Muscle of leg (tissue), 11 donors: ENCODE results near the gene MOAP1. TPM values are rescaled to one million over a fixed set of nuclear protein-coding genes. Genes with fewer than 3 reads are reported as not detected.
"Not testable (repeated sequence)": the region's sequence is repeated elsewhere in the genome, so short reads cannot be mapped to it uniquely, and the experiment has no call there.

Experiments
- DNase-seq: peaks from one replicate; pipeline ENCODE4 v3.0.0; 2013
- H3K27ac ChIP-seq: one replicate; pipeline ENCODE4 v1.5.1; 2013; ENCODE audit warnings: mild to moderate bottlenecking, low read length, control low read depth
- H3K27me3 ChIP-seq: one replicate; pipeline ENCODE4 v1.6.1; 2013; ENCODE audit warnings: low read length; ENCODE audit not compliant: control insufficient read depth, insufficient read depth
- H3K36me3 ChIP-seq: one replicate; pipeline ENCODE4 v1.6.1; 2013; ENCODE audit warnings: low read length; ENCODE audit not compliant: control insufficient read depth, insufficient read depth
- H3K4me1 ChIP-seq: one replicate; pipeline ENCODE4 v1.6.1; 2013; ENCODE audit warnings: low read length; ENCODE audit not compliant: control insufficient read depth, insufficient read depth
- H3K4me3 ChIP-seq: one replicate; pipeline ENCODE4 v1.5.1; 2013; ENCODE audit warnings: low read length, control low read depth
- H3K9me3 ChIP-seq: replicated peaks from 2 replicates; pipeline ENCODE4 v1.6.1; 2013; ENCODE audit warnings: low read depth, low read length; ENCODE audit not compliant: control insufficient read depth
- WGBS: methylation state at CpG from one replicate; pipeline ENCODE4 v1.1.5; 2013; ENCODE audit warnings: missing lambda C conversion rate; ENCODE audit not compliant: insufficient coverage; 5-methylcytosine and 5-hydroxymethylcytosine counted together
- polyA plus RNA-seq, 8 donors: library from polyadenylated mRNA; unstranded; fragments of 120-200 nt; gene quantifications; one replicate each; pipeline versions ENCODE4 v1.2.1 to v1.2.3, GENCODE V29; 2013; ENCODE audit warnings: inconsistent platforms in 1 of 8, low replicate concordance in 1 of 8; ENCODE audit not compliant: insufficient read length in 8 of 8, insufficient read depth in 1 of 8
- total RNA-seq: library from RNA; stranded (reverse); fragments of 120-200 nt; gene quantifications from one replicate; pipeline ENCODE4 v1.2.4, GENCODE V29; 2013

Gene MOAP1
- total and polyA plus RNA-seq, 9 donors: 21.0 to 27.0 (median 22.8) TPM

DNA sequence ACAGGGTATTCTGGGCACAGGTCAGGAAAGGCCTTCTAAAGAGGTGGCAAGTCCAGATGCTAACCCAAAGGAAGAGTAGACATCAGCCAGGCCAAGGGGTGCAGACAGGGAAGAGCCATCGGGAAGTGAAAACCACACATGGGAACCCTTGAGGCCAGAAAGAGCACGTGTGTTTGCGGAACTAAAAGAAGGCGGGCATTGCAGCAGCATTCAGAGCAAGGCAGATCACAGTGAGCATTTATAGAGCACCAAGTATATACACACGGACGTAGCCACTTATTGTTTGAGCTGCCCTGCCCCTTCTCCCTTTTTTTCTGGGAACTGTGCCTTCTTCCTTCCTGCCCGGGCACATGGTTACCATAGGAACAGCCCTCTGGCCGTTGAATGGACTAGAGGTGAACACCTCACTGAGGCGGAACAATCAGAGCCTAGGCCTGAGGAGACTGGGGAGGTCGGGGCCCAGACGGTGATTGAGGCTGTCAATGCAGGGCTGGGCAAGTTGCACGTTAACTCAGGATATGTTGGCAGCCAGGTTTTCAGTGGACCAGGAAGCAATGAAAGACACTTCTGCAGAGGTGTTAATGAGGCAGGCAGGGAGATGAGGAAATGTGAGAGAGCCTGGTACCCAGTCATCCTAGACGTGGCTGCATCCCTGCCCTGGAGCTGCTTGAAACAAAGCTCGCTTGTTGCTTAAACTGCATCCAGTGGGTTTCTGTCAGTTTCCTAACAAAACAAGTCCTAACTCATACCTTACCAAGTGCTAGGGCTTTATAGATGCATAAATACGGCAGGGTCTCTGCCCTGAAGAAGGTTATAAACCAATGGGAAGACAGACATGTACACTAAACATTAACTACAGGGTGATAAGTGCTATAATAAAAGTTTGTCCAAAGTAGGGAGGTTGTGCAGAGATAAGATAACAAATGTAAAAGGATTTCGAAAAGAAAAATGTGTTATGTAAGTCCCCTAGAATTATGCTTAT, 34.2 kb downstream of the MOAP1 start:
- H3K4me1 ChIP-seq: no peaks in the 10 kb centered on the region
- 51% methylated on average over 14 of the region's 16 CpGs for WGBS

DNA sequence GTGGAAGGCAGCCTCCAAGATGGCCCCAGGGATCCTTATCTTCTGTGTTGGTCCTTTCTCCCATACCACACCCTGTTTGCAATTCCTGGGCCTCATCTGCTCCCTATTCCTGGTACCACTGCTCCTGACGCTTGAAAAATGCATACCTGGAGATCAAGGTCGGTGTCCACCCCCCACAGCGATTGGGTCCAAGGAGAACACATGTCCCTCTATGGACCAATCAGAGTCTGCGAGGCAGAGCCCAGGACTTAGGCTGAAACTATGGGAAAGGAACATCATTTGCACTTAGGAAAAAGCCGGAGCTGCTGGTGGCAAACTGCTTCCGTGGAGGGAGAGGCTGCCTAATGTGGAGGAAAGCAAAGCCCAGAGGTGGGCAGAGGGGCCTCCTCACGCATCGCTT, 35.7 kb downstream of the MOAP1 start:
- Histone ChIP-seq H3K36me3 (no peaks in the 10 kb centered on the region), H3K27ac (no peak overlapping the region)
- WGBS: 89% methylated on average over 7 of the region's 8 CpGs

More for the DNA sequence above, 34.2 kb downstream of the MOAP1 start:
- peaks cover 5% of the 10 kb centered on the region for H3K27me3 ChIP-seq
- H3K36me3 ChIP-seq: no peaks in the 10 kb centered on the region
- no peaks in the 10 kb centered on the region for H3K9me3 ChIP-seq
- no peak overlapping the region for H3K27ac ChIP-seq
- peak; percentile 39 for DNase-seq
- no peak overlapping the region for H3K4me3 ChIP-seq

DNA sequence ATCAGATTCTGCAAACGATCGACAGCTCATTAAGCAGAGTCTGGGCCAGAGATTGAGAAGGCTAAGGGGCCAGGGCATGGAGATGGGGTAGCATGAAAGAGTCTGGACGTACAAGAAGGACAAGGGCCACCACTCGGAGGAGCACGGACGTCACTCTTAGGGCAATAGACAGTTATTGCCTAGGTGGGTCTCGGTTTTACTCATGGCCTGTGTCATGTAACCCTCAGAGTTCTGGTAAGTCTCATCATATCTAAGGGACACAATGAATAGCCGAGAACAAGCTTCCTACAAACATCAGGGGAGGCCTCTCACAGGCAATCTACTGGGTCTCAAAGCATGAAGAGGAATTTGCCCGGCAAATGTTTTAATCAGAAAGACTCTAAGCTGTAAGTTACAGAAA, 38.6 kb downstream of the MOAP1 start:
- H3K36me3 ChIP-seq: no peaks in the 10 kb centered on the region
- no peaks in the 10 kb centered on the region for H3K9me3 ChIP-seq
- H3K27ac ChIP-seq: no peak overlapping the region
- no peak for DNase-seq
- WGBS: 72% methylated on average over 8 of the region's 9 CpGs
- H3K27me3 ChIP-seq: peaks cover 5% of the 10 kb centered on the region
- H3K4me1 ChIP-seq: no peaks in the 10 kb centered on the region
- H3K4me3 ChIP-seq: no peak overlapping the region

More for the DNA sequence above, 35.7 kb downstream of the MOAP1 start:
- Histone ChIP-seq H3K4me1 (no peaks in the 10 kb centered on the region), H3K9me3 (no peaks in the 10 kb centered on the region), H3K27me3 (peaks cover 5% of the 10 kb centered on the region), H3K4me3 (no peak overlapping the region)
- DNase-seq: no peak

DNA sequence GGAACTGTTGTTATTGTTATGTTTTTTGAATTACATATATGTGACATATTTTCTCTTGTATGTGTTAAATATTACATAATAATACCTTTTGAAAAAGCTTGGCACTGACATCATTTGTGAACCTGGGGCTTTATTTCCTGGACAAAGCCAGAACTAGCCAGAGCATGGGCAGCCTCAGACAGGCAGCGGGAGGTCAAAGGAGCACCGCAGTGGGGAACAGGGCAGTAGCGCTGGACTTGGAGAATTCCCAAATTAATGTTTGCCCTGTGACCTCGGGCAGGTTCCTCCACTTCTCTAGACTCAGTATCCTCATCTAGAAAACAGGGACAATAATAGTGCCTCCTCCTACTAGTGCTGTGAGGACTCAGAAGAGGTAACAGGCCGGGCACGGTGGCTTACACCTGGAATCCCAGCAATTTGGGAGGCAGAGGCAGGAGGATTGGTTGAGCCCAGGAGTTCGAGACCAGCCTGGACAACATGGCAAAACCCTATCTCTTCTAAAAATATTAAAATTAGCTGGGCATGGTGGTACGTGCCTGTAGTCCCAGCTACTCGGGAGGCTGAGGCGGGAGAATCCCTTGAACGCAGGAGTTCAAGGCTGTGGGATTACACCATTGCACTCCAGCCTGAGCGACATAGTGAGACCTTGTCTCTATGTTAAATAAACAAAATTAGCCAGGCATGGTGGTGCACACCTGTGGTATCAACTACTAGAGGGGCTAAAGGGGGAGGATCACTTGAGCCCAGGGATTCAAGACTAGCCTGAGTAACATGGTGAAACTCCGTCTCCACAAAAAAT, 41.6 kb downstream of the MOAP1 start:
- Histone ChIP-seq H3K9me3 (no peaks in the 10 kb centered on the region), H3K4me3 (no peak overlapping the region), H3K4me1 (peaks cover under 1% of the 10 kb centered on the region), H3K27ac (no peak overlapping the region), H3K27me3 (no peaks in the 10 kb centered on the region), H3K36me3 (no peaks in the 10 kb centered on the region)
- 87% methylated on average over 8 of the region's 13 CpGs for WGBS
- DNase-seq: no peak

DNA sequence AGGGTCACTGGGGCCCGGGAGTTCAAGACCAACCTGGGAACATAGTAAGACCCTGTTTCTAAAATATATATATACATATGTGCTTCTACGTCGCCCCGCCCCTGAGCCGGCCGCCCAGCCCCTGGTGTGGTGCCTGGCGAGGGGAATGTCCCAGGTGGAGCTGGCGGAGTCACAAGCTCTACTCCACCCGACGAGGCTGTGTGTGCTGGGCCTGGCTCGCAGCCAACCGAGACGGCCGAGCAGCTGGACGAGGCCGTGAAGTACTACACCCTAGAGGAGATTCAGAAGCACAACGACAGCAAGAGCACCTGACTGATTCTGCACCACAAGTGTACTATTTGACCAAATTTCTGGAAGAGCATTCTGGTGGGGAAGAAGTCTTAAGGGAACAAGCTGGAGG, 46.8 kb downstream of the MOAP1 start:
- WGBS: no CpG with 5 or more reads among the region's 17 CpGs
- Histone ChIP-seq H3K27me3 (no peaks in the 10 kb centered on the region), H3K4me3 (no peak overlapping the region), H3K36me3 (no peaks in the 10 kb centered on the region), H3K4me1 (peaks cover 4% of the 10 kb centered on the region), H3K9me3 (no peaks in the 10 kb centered on the region), H3K27ac (no peak overlapping the region)
- DNase-seq: peak; percentile 44

DNA sequence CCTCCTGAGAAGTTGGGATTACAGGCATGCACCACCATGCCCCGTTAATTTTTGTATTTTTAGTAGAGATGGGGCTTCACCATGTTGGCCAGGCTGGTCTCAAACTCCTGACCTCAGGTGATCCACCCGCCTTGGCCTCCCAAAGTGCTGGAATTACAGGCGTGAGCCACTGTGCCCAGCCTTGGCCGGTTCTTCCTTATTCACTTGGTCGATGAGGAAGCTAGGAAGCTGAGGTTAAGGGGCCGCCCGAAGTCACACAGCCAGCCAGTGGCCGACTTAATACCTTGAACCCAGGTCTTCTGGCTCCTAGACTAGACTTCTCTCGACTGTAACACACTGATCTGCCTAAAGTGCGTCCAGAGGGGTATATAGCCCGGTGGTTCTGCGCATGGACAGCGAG, 48.2 kb downstream of the MOAP1 start:
- not testable (repeated sequence) for H3K4me3 ChIP-seq, H3K27me3 ChIP-seq, DNase-seq, H3K27ac ChIP-seq, H3K9me3 ChIP-seq, H3K36me3 ChIP-seq, H3K4me1 ChIP-seq
- 84% methylated on average over 12 of the region's 13 CpGs for WGBS

DNA sequence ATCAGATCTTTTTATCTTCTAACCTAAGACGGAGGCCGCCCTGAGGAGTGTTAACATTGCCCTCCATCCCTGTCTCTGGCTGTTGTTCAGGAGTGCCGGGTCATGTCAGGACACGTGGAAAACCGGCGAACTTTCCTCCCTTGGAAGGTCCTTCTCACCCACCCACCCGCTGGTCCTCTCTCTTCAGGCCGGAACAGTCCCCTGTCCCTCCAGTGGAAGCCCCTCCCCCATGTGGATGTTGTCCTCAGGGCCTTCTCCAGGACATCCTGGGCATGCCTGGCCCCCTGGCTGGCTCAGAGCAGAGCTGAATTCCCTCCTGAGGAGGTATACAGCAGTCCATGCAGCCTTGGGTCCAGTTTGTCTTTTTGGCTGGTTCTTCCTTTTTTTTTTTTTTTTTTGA, 48.7 kb downstream of the MOAP1 start:
- Histone ChIP-seq H3K27me3 (no peaks in the 10 kb centered on the region), H3K36me3 (no peaks in the 10 kb centered on the region), H3K4me1 (peaks cover 4% of the 10 kb centered on the region), H3K4me3 (no peak overlapping the region), H3K27ac (no peak overlapping the region), H3K9me3 (no peaks in the 10 kb centered on the region)
- WGBS: 71% methylated on average over 8 of the region's 8 CpGs
- no peak for DNase-seq

DNA sequence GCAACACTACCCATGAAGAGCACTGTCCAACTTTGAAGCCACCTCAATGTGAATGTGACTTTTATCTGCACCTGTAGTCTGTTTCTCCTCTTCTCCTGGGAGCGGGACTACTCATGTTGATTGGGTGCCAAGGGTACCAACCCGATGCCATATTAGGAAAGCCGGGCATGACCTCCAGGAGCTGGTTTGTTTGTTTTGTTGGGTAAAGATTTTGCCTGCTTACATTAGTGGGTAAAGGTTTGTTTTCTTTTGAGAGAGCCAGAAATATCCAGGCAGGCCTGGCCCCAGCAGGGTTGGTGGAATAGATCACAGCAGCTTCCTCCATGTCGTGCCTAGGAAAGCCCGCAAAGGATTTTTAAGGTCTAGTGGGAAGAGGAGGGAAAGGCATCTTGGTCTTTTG, 49.3 kb downstream of the MOAP1 start:
- Histone ChIP-seq H3K27ac (no peak overlapping the region), H3K36me3 (no peaks in the 10 kb centered on the region), H3K4me1 (peaks cover 4% of the 10 kb centered on the region), H3K9me3 (no peaks in the 10 kb centered on the region), H3K27me3 (no peaks in the 10 kb centered on the region), H3K4me3 (no peak overlapping the region)
- 85% methylated on average over 3 of the region's 5 CpGs for WGBS
- DNase-seq: no peak

DNA sequence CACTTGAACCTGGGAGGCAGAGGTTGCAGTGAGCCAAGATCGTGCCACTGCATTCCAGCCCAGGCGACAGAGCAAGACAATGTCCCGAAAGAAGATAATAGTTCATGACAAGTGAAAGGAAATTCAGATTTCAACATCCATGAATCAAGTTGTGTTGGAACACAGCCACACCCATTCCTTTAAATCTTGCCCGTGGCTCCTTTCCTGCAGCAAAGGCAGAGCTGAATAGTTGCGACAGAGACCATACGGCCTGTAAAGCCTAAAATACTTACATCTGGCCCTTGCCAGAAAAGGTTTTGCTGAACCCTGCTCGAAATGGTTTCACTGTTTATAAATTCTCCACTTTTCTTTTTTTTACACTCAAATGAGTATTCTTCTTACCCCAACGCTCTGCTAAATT, 51.2 kb downstream of the MOAP1 start:
- H3K27me3 ChIP-seq: no peaks in the 10 kb centered on the region
- 54% methylated on average over 4 of the region's 8 CpGs for WGBS
- H3K4me1 ChIP-seq: peaks cover 14% of the 10 kb centered on the region
- no peak overlapping the region for H3K27ac ChIP-seq
- DNase-seq: no peak
- no peaks in the 10 kb centered on the region for H3K9me3 ChIP-seq
- H3K4me3 ChIP-seq: no peak overlapping the region
- no peaks in the 10 kb centered on the region for H3K36me3 ChIP-seq

DNA sequence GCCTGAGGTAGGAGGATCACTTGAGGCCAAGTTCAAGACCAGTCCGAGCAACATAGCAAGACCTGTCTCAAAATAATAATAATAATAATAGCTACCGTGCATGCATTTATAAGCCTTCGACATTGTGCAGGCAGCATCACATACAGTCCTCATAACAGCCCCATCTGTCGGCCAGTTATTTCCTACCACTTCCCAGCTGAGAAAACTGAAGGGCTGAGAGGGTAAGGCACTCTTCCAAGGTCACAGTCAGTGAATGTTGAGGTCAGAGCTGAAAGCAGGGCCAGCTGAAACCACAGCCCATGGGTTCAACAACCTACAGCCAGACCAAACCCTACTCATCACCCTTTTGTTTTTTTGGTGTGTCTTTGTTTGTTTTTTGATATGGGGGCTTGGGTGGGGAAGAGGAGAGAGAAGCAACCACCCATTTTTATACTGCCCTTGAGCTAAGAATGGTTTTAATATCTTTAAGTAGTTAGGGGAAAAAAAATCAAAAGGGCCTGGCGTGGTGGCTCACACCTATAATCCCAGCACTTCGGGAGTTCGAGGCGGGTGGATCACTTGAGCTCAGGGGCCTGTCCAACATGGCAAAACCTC, 52.1 kb downstream of the MOAP1 start:
- DNase-seq: peak; percentile 33
- Histone ChIP-seq H3K9me3 (no peaks in the 10 kb centered on the region), H3K4me3 (no peak overlapping the region), H3K27ac (no peak overlapping the region), H3K27me3 (no peaks in the 10 kb centered on the region), H3K4me1 (peaks cover 11% of the 10 kb centered on the region), H3K36me3 (no peaks in the 10 kb centered on the region)
- WGBS: no CpG with 5 or more reads among the region's 8 CpGs
